GM23338 (cell line): ENCODE data around the gene CD8A. TPM values are rescaled to one million over a fixed set of nuclear protein-coding genes. Genes with fewer than 3 reads are reported as not detected.

Experiments
- ATAC-seq: fragments of 200-7000 bp; cut with Tn5 transposase; 3 replicates; pipeline ENCODE4 v1.9.1; 2020
- DNase-seq: peaks from one replicate; pipeline ENCODE4 v3.0.0-alpha.2; 2015; ENCODE audit warnings: low spot score
- H2AFZ ChIP-seq: fragments of 200-600 bp; sonication (generic); 2 replicates; pipeline ENCODE4 v1.8.0; 2016; ENCODE audit warnings: antibody characterized with exemption, mild to moderate bottlenecking, moderate library complexity
- H3F3A ChIP-seq: fragments of 200-600 bp; sonication (generic); replicated peaks from 2 replicates; pipeline ENCODE4 v1.8.0; 2017; ENCODE audit warnings: antibody characterized with exemption, mixed run types, low read depth
- H3K27ac ChIP-seq: fragments of 200-600 bp; sonication (generic); 2 replicates; pipeline ENCODE4 v1.6.1; 2016; ENCODE audit warnings: low read depth
- H3K27me3 ChIP-seq: fragments of 200-600 bp; sonication (generic); 2 replicates; pipeline ENCODE4 v1.8.0; 2016; ENCODE audit warnings: mild to moderate bottlenecking, mixed run types, moderate library complexity; ENCODE audit not compliant: insufficient read depth
- H3K36me3 ChIP-seq: fragments of 200-600 bp; sonication (generic); 2 replicates; pipeline ENCODE4 v1.8.0; 2016; ENCODE audit warnings: mild to moderate bottlenecking; ENCODE audit not compliant: insufficient read depth
- H3K4me1 ChIP-seq: fragments of 200-600 bp; sonication (generic); 2 replicates; pipeline ENCODE4 v1.8.0; 2016; ENCODE audit warnings: mild to moderate bottlenecking, moderate library complexity; ENCODE audit not compliant: insufficient read depth
- H3K4me2 ChIP-seq: fragments of 200-600 bp; sonication (generic); 2 replicates; pipeline ENCODE4 v1.7.1; 2017; ENCODE audit warnings: mixed run types
- H3K4me3 ChIP-seq: fragments of 200-600 bp; sonication (generic); 2 replicates; pipeline ENCODE4 v1.6.1; 2016; ENCODE audit warnings: mixed run types
- H3K79me2 ChIP-seq: fragments of 200-600 bp; sonication (generic); replicated peaks from 2 replicates; pipeline ENCODE4 v1.8.0; 2017; ENCODE audit warnings: mild to moderate bottlenecking; ENCODE audit not compliant: insufficient read depth
- H3K9me2 ChIP-seq: fragments of 200-600 bp; sonication (generic); 2 replicates; pipeline ENCODE4 v1.8.0; 2017; ENCODE audit not compliant: insufficient read depth
- H4K20me1 ChIP-seq: fragments of 200-600 bp; sonication (generic); replicated peaks from 2 replicates; pipeline ENCODE4 v1.8.0; 2017; ENCODE audit warnings: mild to moderate bottlenecking; ENCODE audit not compliant: insufficient read depth
- H3K27ac Mint-ChIP-seq: 2 replicates; pipeline ENCODE4 v1.8.0; 2020; ENCODE audit warnings: inconsistent platforms, mild to moderate bottlenecking, moderate library complexity, mixed read lengths
- H3K27me3 Mint-ChIP-seq: 3 replicates; pipeline ENCODE4 v1.8.0; 2022; ENCODE audit warnings: low read depth, mild to moderate bottlenecking, moderate library complexity, mixed read lengths, inconsistent platforms; ENCODE audit not compliant: insufficient read depth, poor library complexity
- H3K36me3 Mint-ChIP-seq: 3 replicates; pipeline ENCODE4 v1.8.0; 2021; ENCODE audit warnings: low read depth, mild to moderate bottlenecking, inconsistent platforms, moderate library complexity, mixed read lengths
- H3K4me1 Mint-ChIP-seq: 3 replicates; pipeline ENCODE4 v1.8.0; 2020; ENCODE audit warnings: mild to moderate bottlenecking, inconsistent platforms, mixed read lengths
- H3K4me3 Mint-ChIP-seq: 3 replicates; pipeline ENCODE4 v1.8.0; 2021; ENCODE audit warnings: moderate library complexity, mild to moderate bottlenecking, inconsistent platforms, mixed read lengths
- H3K9me3 Mint-ChIP-seq: 3 replicates; pipeline ENCODE4 v1.8.0; 2020; ENCODE audit warnings: moderate library complexity, mild to moderate bottlenecking, inconsistent platforms, mixed read lengths
- CREB1 ChIP-seq: fragments of 250-450 bp; sonication (Bioruptor Pico); IDR thresholded peaks from 2 replicates; pipeline ENCODE4 v1.5.0; 2020; ENCODE audit warnings: low read depth, mild to moderate bottlenecking, moderate library complexity
- CTCF ChIP-seq, 2 experiments: fragments of 200-600 bp in 1 of 2; sonication (generic) in 1 of 2; conservative IDR thresholded peaks; 2 replicates each; pipeline versions ENCODE4 v1.5.1 to v1.6.1; 2016 to 2017; ENCODE audit warnings: antibody characterized with exemption in 2 of 2, low read depth in 2 of 2, mild to moderate bottlenecking in 2 of 2, moderate library complexity in 1 of 2
- ETS1 ChIP-seq: IDR thresholded peaks from 2 replicates; pipeline ENCODE4 v1.6.1; 2016; ENCODE audit warnings: antibody characterized with exemption
- EZH2 ChIP-seq: fragments of 200-600 bp; sonication (generic); IDR thresholded peaks from one replicate; pipeline ENCODE4 v1.8.0; 2017; ENCODE audit warnings: antibody characterized with exemption, mild to moderate bottlenecking, low read depth; ENCODE audit not compliant: unreplicated experiment
- EZH2phosphoT487 ChIP-seq: fragments of 200-600 bp; sonication (generic); IDR thresholded peaks from one replicate; pipeline ENCODE4 v1.8.1; 2018; ENCODE audit warnings: antibody characterized with exemption; ENCODE audit not compliant: unreplicated experiment
- JUNB ChIP-seq: IDR thresholded peaks from one replicate; pipeline ENCODE4 v1.6.1; 2016; ENCODE audit warnings: antibody characterized with exemption; ENCODE audit not compliant: unreplicated experiment
- NANOG ChIP-seq: IDR thresholded peaks from 2 replicates; pipeline ENCODE4 v1.6.1; 2016; ENCODE audit warnings: antibody characterized with exemption, borderline replicate concordance
- POLR2AphosphoS5 ChIP-seq: IDR thresholded peaks from 2 replicates; pipeline ENCODE4 v1.6.1; 2016; ENCODE audit warnings: antibody characterized with exemption, low read depth
- REST ChIP-seq: IDR thresholded peaks from one replicate; pipeline ENCODE4 v1.6.1; 2018; ENCODE audit warnings: antibody characterized with exemption; ENCODE audit not compliant: unreplicated experiment
- STAT1 ChIP-seq: IDR thresholded peaks from one replicate; pipeline ENCODE4 v1.6.1; 2016; ENCODE audit warnings: antibody characterized with exemption; ENCODE audit not compliant: unreplicated experiment
- ZNF114 ChIP-seq: fragments of 250-450 bp; sonication (Bioruptor Pico); IDR thresholded peaks from 2 replicates; pipeline ENCODE4 v1.5.0; 2020; ENCODE audit warnings: mild to moderate bottlenecking, moderate library complexity
- ZNF331 ChIP-seq: fragments of 250-450 bp; sonication (Bioruptor Pico); IDR thresholded peaks from 2 replicates; pipeline ENCODE4 v1.5.0; 2020; ENCODE audit warnings: low read depth, mild to moderate bottlenecking, moderate library complexity
- ZNF462 ChIP-seq: fragments of 250-450 bp; sonication (Bioruptor Pico); IDR thresholded peaks from 2 replicates; pipeline ENCODE4 v1.5.0; 2020; ENCODE audit warnings: mild to moderate bottlenecking, moderate library complexity
- polyA plus RNA-seq: library from polyadenylated mRNA; unstranded; fragments of >200 nt; fragmentation: Nextera tagmentation; extraction: Ambion mirVana; gene quantifications from 2 replicates; pipeline ENCODE4 v1.2.1, GENCODE V29; 2016
- total RNA-seq: library from RNA; depleted of rRNA; stranded (reverse); fragments of >200 nt; shearing (Covaris generic); gene quantifications from 2 replicates; pipeline ENCODE4 v1.2.3, GENCODE V29; 2014

CD8A gene
- total and polyA plus RNA-seq, 2 experiments from 2014 or later = 0.19 to 0.24 TPM

- H3K36me3 ChIP-seq = peaks cover 23% of the 10 kb centered on the region; the same call in 1 of the 2 replicates
- no peak overlapping the region for H2AFZ ChIP-seq
- no peaks in the 10 kb centered on the region for H3F3A ChIP-seq
- H4K20me1 ChIP-seq = no peaks in the 10 kb centered on the region
- H3K27ac ChIP-seq = no peak overlapping the region
- Mint-ChIP-seq H3K9me3 (no peaks in the 10 kb centered on the region), H3K27ac (no peak overlapping the region), H3K27me3 (no peaks in the 10 kb centered on the region), H3K4me3 (no peak overlapping the region), H3K4me1 (peaks cover 21% of the 10 kb centered on the region; the same call in 2 of the 3 replicates), H3K36me3 (peaks cover 39% of the 10 kb centered on the region; the same call in 2 of the 3 replicates)
- ATAC-seq (no peak), DNase-seq (no peak)
- no peaks in the 10 kb centered on the region for H3K79me2 ChIP-seq
- no peaks in the 10 kb centered on the region for H3K9me2 ChIP-seq
- TF ChIP-seq CTCF (conservative IDR thresholded peaks at IDR 0.05; ENCODE audit: low read depth in 2 of 2) (no peak), EZH2 (no peak), NANOG (no peak), ZNF331 (no peak), JUNB (no peak), ZNF462 (CRISPR knock-in tag) (no peak), CREB1 (CRISPR knock-in tag) (no peak), EZH2phosphoT487 (no peak), ETS1 (no peak), REST (no peak), ZNF114 (CRISPR knock-in tag) (no peak), STAT1 (no peak), POLR2AphosphoS5 (no peak)
- H3K4me1 ChIP-seq = no peaks in the 10 kb centered on the region
- H3K4me3 ChIP-seq = no peak overlapping the region
- no peaks in the 10 kb centered on the region for H3K27me3 ChIP-seq
- H3K4me2 ChIP-seq = no peak overlapping the region
Observed at GRCh38 chr2:86775338-86775737, 15.4 kb downstream of the CD8A start.
